Caco-2 (cell line): ENCODE data around the gene DRC7. TPM values are rescaled to one million over a fixed set of nuclear protein-coding genes. Genes with fewer than 3 reads are reported as not detected.
A peak's percentile ranks its signal among the peaks of the same experiment; 100 is the strongest.
"Not testable (repeated sequence)": the region's sequence is repeated elsewhere in the genome, so short reads cannot be mapped to it uniquely, and the experiment has no call there.

Source experiments
- BruUV-seq: library from RNA; stranded (reverse); fragments of 400-500 nt; replicated peaks from 2 replicates; lab custom pipeline; 2021; lab: Mats Ljungman, UMichigan
- CTCF ChIA-PET: fragments of 300-600 bp; sonication (Branson Sonifier 250); formaldehyde crosslinking; loops from one replicate; lab custom pipeline; 2022; ENCODE audit warnings: antibody characterized with exemption; lab: Charles Lee
- POLR2A ChIA-PET: fragments of 300-600 bp; sonication (Branson Sonifier 250); formaldehyde crosslinking; loops from one replicate; lab custom pipeline; 2022; ENCODE audit warnings: antibody characterized with exemption; lab: Charles Lee
- DNase-seq, 2 experiments: peaks; one replicate each; pipeline versions ENCODE4 v3.0.0 to v3.0.0-alpha.2; 2020 to 2022
- H3K27me3 ChIP-seq: replicated peaks from 2 replicates; pipeline ENCODE4 v1.6.0; 2011; ENCODE audit warnings: low read length; ENCODE audit not compliant: control insufficient read depth, insufficient read depth
- H3K36me3 ChIP-seq: 2 replicates; pipeline ENCODE4 v1.5.1; 2011; ENCODE audit warnings: low read length; ENCODE audit not compliant: control insufficient read depth, insufficient read depth
- H3K4me1 ChIP-seq: fragments of 250-450 bp; sonication (Bioruptor Pico); 2 replicates; pipeline ENCODE4 v1.5.1; 2020; ENCODE audit warnings: mild to moderate bottlenecking
- H3K4me3 ChIP-seq: 2 replicates; pipeline ENCODE4 v1.5.1; 2011; ENCODE audit warnings: low read depth, mild to moderate bottlenecking, control low read depth, low read length
- H3K9me3 ChIP-seq: fragments of 250-450 bp; sonication (Bioruptor Pico); 2 replicates; pipeline ENCODE4 v1.5.1; 2020; ENCODE audit warnings: mild to moderate bottlenecking, moderate library complexity
- H3K27ac Mint-ChIP-seq: one replicate; pipeline ENCODE4 v1.8.0; 2022; ENCODE audit warnings: mixed read lengths; ENCODE audit not compliant: unreplicated experiment
- H3K27me3 Mint-ChIP-seq: one replicate; pipeline ENCODE4 v1.8.0; 2022; ENCODE audit warnings: mixed read lengths; ENCODE audit not compliant: insufficient read depth, unreplicated experiment
- H3K36me3 Mint-ChIP-seq: one replicate; pipeline ENCODE4 v1.8.0; 2022; ENCODE audit warnings: mild to moderate bottlenecking, mixed read lengths; ENCODE audit not compliant: insufficient read depth, unreplicated experiment
- H3K4me1 Mint-ChIP-seq: one replicate; pipeline ENCODE4 v1.8.0; 2022; ENCODE audit warnings: low read depth, mixed read lengths; ENCODE audit not compliant: unreplicated experiment
- H3K4me3 Mint-ChIP-seq: one replicate; pipeline ENCODE4 v1.8.0; 2022; ENCODE audit warnings: mild to moderate bottlenecking, moderate library complexity, mixed read lengths; ENCODE audit not compliant: unreplicated experiment
- H3K9me3 Mint-ChIP-seq: one replicate; pipeline ENCODE4 v1.8.0; 2022; ENCODE audit warnings: mixed read lengths; ENCODE audit not compliant: unreplicated experiment
- CTCF ChIP-seq, 2 experiments: fragments of 200-600 bp in 1 of 2; IDR thresholded peaks; 1 replicate in 1 of 2; 2 replicates in 1 of 2; pipeline versions ENCODE4 v1.5.1 to v1.8.0; 2011 to 2022; ENCODE audit warnings: antibody characterized with exemption in 1 of 2, control low read depth in 1 of 2, inconsistent platforms in 1 of 2, low read depth in 1 of 2, low read length in 1 of 2, mild to moderate bottlenecking in 1 of 2, moderate library complexity in 1 of 2; ENCODE audit not compliant: insufficient read depth in 1 of 2, severe bottlenecking in 1 of 2, unreplicated experiment in 1 of 2
- intact Hi-C: fragments of 100-400 bp; cut with micrococcal nuclease; formaldehyde crosslinking; loops from one replicate; pipeline ENCODE4 v1.10.0; 2022; ENCODE audit not compliant: unreplicated experiment
- total RNA-seq: library from RNA; stranded (reverse); gene quantifications from 2 replicates; pipeline ENCODE4 v1.2.3, GENCODE V29; 2022

The DRC7 gene
- total RNA-seq, 1 experiment from 2014 or later, result 1.1 TPM

GRCh38 chr16:57711993-57712392 is 17.4 kb downstream of the DRC7 start:
- no TSS peak for BruUV-seq
- Histone ChIP-seq H3K27me3 (no peaks in the 10 kb centered on the region), H3K4me3 (no peak overlapping the region), H3K36me3 (no peaks in the 10 kb centered on the region), H3K4me1 (0 out of 2 replicates have a peak, but pooled peaks cover 11% of the 10 kb centered on the region), H3K9me3 (no peaks in the 10 kb centered on the region)
- Mint-ChIP-seq H3K4me1 (peaks cover 7% of the 10 kb centered on the region), H3K9me3 (peaks cover 4% of the 10 kb centered on the region), H3K36me3 (no peaks in the 10 kb centered on the region), H3K27ac (no peak overlapping the region), H3K27me3 (no peaks in the 10 kb centered on the region), H3K4me3 (no peak overlapping the region)
- DNase-seq, result no peak
- ChIA-PET CTCF (no interaction called here), POLR2A (interaction anchor here (1.2 kb wide), 1 partner anchor 23 kb away, joined by 3 read pairs; no protein-coding TSS in a partner anchor)
- intact Hi-C loops, result no loop called here
- TF ChIP-seq CTCF (IDR thresholded peaks at IDR 0.05; ENCODE audit: insufficient read depth in 1 of 2, low read depth in 1 of 2, low read length in 1 of 2, severe bottlenecking in 1 of 2, unreplicated experiment in 1 of 2), result no peak

GRCh38 chr16:57712569-57712968 is 18.0 kb downstream of the DRC7 start:
- H3K36me3 ChIP-seq, H3K27ac Mint-ChIP-seq, H3K27me3 ChIP-seq, H3K9me3 Mint-ChIP-seq, H3K4me3 Mint-ChIP-seq, H3K4me1 Mint-ChIP-seq, H3K9me3 ChIP-seq, H3K27me3 Mint-ChIP-seq, H3K36me3 Mint-ChIP-seq, intact Hi-C loops, H3K4me3 ChIP-seq, BruUV-seq: not testable (repeated sequence)
- 0 out of 2 replicates have a peak, but pooled peaks cover 11% of the 10 kb centered on the region for H3K4me1 ChIP-seq
- peak in 1 of 2 experiments; percentile 6 for DNase-seq
- ChIA-PET CTCF (interaction anchor here (0.6 kb wide), 1 partner anchor 65 kb away, joined by 3 read pairs; no protein-coding TSS in a partner anchor), POLR2A (interaction anchor here (0.8 to 1.2 kb wide), 2 partner anchors 9 to 23 kb away, joined by 3 to 4 read pairs; no protein-coding TSS in a partner anchor)

GRCh38 chr16:57713596-57713995 is 19.0 kb downstream of the DRC7 start:
- peaks cover 7% of the 10 kb centered on the region for H3K4me1 Mint-ChIP-seq
- no peaks in the 10 kb centered on the region for H3K9me3 ChIP-seq
- 0 out of 2 replicates have a peak, but pooled peaks cover 11% of the 10 kb centered on the region for H3K4me1 ChIP-seq
- POLR2A ChIA-PET, result no interaction called here
- no peaks in the 10 kb centered on the region for H3K27me3 Mint-ChIP-seq
- H3K4me3 Mint-ChIP-seq, result no peak overlapping the region
- no peaks in the 10 kb centered on the region for H3K9me3 Mint-ChIP-seq
- no peaks in the 10 kb centered on the region for H3K36me3 Mint-ChIP-seq
- no peak for DNase-seq
- CTCF ChIA-PET, result no interaction called here
- no peaks in the 10 kb centered on the region for H3K27me3 ChIP-seq
- intact Hi-C loops, result no loop called here
- no peak overlapping the region for H3K27ac Mint-ChIP-seq
- no TSS peak for BruUV-seq
- H3K36me3 ChIP-seq, result no peaks in the 10 kb centered on the region
- H3K4me3 ChIP-seq, result no peak overlapping the region
- no peak for TF ChIP-seq CTCF (IDR thresholded peaks at IDR 0.05; ENCODE audit: insufficient read depth in 1 of 2, low read depth in 1 of 2, low read length in 1 of 2, severe bottlenecking in 1 of 2, unreplicated experiment in 1 of 2)
